Measurements from ENCODE around the gene GIPR. TPM values are rescaled to one million over a fixed set of nuclear protein-coding genes. Genes with fewer than 3 reads are reported as not detected.

GIPR gene
- total and polyA plus RNA-seq, 2 of the 13 experiments (the other 11 are each of a cell fraction or from before 2014, with no cell fraction given) = 0.15 to 1.2 TPM

GRCh38 chr19:45717131-45717982, 49.3 kb downstream of the GIPR start (continued):
- TF ChIP-seq REPIN1 (CRISPR knock-in tag; IDR thresholded peaks at IDR 0.05; ENCODE audit: borderline replicate concordance, low read depth) = peak; percentile 86
- TF ChIP-seq HOXA9 (CRISPR knock-in tag; IDR thresholded peaks at IDR 0.05; ENCODE audit: borderline replicate concordance) = no peak
- no peak; the same call in 1 of the 2 replicates for TF ChIP-seq HOXD1 (CRISPR knock-in tag; IDR thresholded peaks at IDR 0.05)
- 0 out of 2 replicates have a peak, but pooled peaks have one; percentile 24 for TF ChIP-seq TEF (CRISPR knock-in tag; IDR thresholded peaks at IDR 0.05)
- TF ChIP-seq NFIB (CRISPR knock-in tag; IDR thresholded peaks at IDR 0.05; ENCODE audit: borderline replicate concordance) = no peak
- TF ChIP-seq, protein P1, sequence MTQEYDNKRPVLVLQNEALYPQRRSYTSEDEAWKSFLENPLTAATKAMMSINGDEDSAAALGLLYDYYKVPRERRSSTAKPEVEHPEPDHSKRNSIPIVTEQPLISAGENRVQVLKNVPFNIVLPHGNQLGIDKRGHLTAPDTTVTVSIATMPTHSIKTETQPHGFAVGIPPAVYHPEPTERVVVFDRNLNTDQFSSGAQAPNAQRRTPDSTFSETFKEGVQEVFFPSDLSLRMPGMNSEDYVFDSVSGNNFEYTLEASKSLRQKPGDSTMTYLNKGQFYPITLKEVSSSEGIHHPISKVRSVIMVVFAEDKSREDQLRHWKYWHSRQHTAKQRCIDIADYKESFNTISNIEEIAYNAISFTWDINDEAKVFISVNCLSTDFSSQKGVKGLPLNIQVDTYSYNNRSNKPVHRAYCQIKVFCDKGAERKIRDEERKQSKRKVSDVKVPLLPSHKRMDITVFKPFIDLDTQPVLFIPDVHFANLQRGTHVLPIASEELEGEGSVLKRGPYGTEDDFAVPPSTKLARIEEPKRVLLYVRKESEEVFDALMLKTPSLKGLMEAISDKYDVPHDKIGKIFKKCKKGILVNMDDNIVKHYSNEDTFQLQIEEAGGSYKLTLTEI (CRISPR knock-in tag; conservative IDR thresholded peaks at IDR 0.05) = no peak
- peak; percentile 56; the same call in 1 of the 2 replicates for TF ChIP-seq ZNF501 (CRISPR knock-in tag; IDR thresholded peaks at IDR 0.05)
- TF ChIP-seq, protein P2, sequence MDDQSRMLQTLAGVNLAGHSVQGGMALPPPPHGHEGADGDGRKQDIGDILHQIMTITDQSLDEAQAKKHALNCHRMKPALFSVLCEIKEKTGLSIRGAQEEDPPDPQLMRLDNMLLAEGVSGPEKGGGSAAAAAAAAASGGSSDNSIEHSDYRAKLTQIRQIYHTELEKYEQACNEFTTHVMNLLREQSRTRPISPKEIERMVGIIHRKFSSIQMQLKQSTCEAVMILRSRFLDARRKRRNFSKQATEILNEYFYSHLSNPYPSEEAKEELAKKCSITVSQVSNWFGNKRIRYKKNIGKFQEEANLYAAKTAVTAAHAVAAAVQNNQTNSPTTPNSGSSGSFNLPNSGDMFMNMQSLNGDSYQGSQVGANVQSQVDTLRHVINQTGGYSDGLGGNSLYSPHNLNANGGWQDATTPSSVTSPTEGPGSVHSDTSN (CRISPR knock-in tag; IDR thresholded peaks at IDR 0.05; ENCODE audit: borderline replicate concordance) = no peak
- no peak for TF ChIP-seq ARHGAP35 (CRISPR knock-in tag; IDR thresholded peaks at IDR 0.05; ENCODE audit: borderline replicate concordance)
- TF ChIP-seq, protein P3, sequence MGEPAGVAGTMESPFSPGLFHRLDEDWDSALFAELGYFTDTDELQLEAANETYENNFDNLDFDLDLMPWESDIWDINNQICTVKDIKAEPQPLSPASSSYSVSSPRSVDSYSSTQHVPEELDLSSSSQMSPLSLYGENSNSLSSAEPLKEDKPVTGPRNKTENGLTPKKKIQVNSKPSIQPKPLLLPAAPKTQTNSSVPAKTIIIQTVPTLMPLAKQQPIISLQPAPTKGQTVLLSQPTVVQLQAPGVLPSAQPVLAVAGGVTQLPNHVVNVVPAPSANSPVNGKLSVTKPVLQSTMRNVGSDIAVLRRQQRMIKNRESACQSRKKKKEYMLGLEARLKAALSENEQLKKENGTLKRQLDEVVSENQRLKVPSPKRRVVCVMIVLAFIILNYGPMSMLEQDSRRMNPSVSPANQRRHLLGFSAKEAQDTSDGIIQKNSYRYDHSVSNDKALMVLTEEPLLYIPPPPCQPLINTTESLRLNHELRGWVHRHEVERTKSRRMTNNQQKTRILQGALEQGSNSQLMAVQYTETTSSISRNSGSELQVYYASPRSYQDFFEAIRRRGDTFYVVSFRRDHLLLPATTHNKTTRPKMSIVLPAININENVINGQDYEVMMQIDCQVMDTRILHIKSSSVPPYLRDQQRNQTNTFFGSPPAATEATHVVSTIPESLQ (CRISPR knock-in tag; conservative IDR thresholded peaks at IDR 0.05) = no peak
- TF ChIP-seq MEIS2 (CRISPR knock-in tag; IDR thresholded peaks at IDR 0.05) = peak; percentile 43; the same call in 1 of the 2 replicates
- TF ChIP-seq FOXP1 (IDR thresholded peaks at IDR 0.05) = peak; percentile 70; the same call in 1 of the 2 replicates
- TF ChIP-seq FOXP1 (CRISPR knock-in tag; IDR thresholded peaks at IDR 0.05) = peak; percentile 68
- TF ChIP-seq FOXK2 (IDR thresholded peaks at IDR 0.05) = peak; percentile 80
- peak; percentile 60 for TF ChIP-seq TAF15 (IDR thresholded peaks at IDR 0.05; ENCODE audit: low read depth, low read length, poor library complexity, severe bottlenecking)
- peak; percentile 30 for TF ChIP-seq ZNF883 (CRISPR knock-in tag; IDR thresholded peaks at IDR 0.05; ENCODE audit: not compliant biosample characterization)
- TF ChIP-seq TMF1 (CRISPR knock-in tag; IDR thresholded peaks at IDR 0.05; ENCODE audit: low read depth) = 0 out of 2 replicates have a peak, but pooled peaks have one; percentile 31
- TF ChIP-seq MYNN (CRISPR knock-in tag; IDR thresholded peaks at IDR 0.05; ENCODE audit: low read depth) = no peak
- TF ChIP-seq FOXO1 (CRISPR knock-in tag; IDR thresholded peaks at IDR 0.05) = peak; percentile 56; the same call in 1 of the 2 replicates
- TF ChIP-seq MIER2 (CRISPR knock-in tag; IDR thresholded peaks at IDR 0.05) = 0 out of 2 replicates have a peak, but pooled peaks have one; percentile 40
- TF ChIP-seq KDM1A (CRISPR knock-in tag; IDR thresholded peaks at IDR 0.05) = no peak
- no peak; the same call in 1 of the 2 replicates for TF ChIP-seq HES4 (CRISPR knock-in tag; IDR thresholded peaks at IDR 0.05; ENCODE audit: borderline replicate concordance)
- peak; percentile 88; the same call in 1 of the 2 replicates for TF ChIP-seq CCDC6 (CRISPR knock-in tag; IDR thresholded peaks at IDR 0.05)
- TF ChIP-seq NCOR1 (IDR thresholded peaks at IDR 0.05; ENCODE audit: borderline replicate concordance, low read length) = peak; percentile 61
- peak; percentile 54 for TF ChIP-seq ESRRA (CRISPR knock-in tag; IDR thresholded peaks at IDR 0.05; ENCODE audit: low read depth)
